NCI-H226 (cell line): ENCODE data around the gene ATP2B2.

Experiments
- DNase-seq: peaks from one replicate; pipeline ENCODE4 v3.0.0-alpha.2; 2015

The ATP2B2 gene

DNA sequence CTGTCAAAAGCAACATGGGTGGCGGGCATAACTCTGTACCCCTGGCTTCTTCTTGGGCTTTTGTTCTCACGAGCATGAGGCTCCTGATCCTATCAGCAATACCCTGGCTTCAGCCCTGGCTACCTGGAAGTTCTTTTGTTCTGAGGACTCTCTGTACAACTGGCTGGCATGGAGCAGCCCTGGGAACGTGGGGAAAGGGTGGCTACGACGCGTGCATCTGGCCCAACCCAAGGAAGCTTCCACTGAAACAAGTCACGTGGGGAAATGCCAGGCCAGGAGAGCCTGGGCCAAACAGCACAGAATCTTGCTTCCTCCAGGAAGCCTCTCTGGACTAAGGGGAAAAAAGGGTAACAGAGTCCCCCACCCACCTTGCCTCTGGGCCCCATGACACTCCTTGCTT is 22.7 kb upstream of the ATP2B2 start:
- DNase-seq = no peak

GRCh38 chr3:10527295-10528001 is 22.1 kb upstream of the ATP2B2 start:
- DNase-seq = no peak

DNA sequence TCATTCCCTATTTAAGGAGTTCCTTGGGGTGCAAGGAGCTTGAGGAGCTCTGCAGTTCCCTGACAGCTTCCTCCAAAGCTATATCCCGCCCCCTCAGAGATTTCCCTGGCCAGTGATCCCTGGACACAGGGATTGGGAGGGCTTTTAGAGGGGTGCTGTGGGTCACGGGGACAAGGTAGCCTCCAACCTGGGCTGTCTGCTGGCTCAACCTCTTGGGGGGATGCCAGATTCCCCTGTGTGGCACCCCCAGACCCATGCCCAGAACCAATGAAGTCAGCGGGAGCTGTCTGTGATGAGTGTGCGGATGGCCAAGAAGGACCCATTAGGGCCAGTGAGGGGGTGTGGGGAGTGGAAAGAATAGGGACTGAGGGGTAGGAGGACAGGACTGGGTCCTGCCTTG is 21.0 kb upstream of the ATP2B2 start:
- DNase-seq = no peak

- no peak for DNase-seq
Observed at GRCh38 chr3:10524799-10525301, 19.5 kb upstream of the ATP2B2 start.

DNA sequence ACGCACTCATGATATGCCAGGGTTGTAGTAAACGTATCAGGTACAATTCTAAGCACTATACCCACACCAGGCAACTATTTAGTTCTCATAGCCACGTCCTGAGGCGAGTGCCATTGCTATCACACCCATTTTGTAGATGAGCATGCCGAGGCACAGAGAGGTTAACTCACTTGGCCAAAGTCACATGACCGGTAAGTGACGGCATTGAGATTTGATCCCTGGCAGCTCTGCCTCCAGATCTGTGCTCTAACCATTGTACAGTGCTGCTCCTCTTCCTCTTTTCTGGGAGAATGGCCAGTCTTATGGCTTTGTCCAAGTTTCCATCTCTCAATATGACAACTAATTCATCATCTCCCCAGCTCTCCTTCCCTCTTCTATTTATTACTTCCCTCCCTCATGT is 18.9 kb upstream of the ATP2B2 start:
- DNase-seq = no peak

DNA sequence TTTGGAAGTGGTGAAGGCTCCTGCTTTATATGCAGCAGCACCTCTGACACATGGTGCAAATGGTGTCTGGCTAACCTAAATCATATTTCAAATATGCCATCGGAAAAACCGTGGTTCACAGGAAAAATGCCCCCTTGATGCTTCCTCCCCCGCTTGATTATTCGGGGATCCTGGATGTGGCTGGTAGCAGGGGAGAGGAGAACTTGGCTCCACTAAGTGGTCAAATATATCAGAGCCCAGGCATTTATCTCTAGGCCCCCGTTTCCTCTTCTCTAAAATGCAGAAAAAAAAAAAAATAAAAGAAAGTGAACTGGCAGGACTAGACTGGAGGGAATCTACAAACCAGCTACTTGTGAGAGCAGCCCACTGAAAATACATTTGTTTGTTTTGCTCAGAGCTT is 18.2 kb upstream of the ATP2B2 start:
- DNase-seq = no peak

DNA sequence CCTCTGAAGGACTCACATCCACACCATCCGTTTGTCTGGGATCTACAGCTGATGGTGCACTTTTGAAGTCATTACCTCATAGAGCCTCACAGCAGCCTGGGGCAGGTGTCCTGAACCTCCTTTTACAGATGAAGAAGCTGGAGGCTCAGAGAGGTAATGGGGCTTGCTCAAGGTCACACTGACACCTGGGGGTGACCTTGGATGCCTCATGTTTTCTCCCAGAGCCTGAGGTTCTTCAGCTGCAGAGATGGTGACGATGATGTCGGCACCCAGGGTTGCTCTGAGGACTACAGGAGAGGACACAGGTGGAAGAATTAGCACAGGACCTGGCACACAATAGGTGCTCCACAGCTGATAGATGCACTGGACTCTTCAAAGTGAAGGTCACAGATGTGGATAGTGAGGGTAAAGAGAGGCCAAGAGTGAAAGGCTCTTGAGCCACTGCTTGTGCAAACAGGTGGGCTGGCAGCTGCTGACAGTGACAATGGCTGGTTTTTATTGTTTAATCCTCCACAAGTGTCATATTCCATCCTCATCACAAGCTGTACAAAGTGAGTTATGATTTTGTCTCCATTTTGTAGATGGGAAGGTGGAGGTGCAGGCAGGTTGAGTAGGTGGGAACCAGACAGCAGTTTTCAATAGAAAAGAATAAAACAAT is 17.4 kb upstream of the ATP2B2 start:
- no peak for DNase-seq

DNA sequence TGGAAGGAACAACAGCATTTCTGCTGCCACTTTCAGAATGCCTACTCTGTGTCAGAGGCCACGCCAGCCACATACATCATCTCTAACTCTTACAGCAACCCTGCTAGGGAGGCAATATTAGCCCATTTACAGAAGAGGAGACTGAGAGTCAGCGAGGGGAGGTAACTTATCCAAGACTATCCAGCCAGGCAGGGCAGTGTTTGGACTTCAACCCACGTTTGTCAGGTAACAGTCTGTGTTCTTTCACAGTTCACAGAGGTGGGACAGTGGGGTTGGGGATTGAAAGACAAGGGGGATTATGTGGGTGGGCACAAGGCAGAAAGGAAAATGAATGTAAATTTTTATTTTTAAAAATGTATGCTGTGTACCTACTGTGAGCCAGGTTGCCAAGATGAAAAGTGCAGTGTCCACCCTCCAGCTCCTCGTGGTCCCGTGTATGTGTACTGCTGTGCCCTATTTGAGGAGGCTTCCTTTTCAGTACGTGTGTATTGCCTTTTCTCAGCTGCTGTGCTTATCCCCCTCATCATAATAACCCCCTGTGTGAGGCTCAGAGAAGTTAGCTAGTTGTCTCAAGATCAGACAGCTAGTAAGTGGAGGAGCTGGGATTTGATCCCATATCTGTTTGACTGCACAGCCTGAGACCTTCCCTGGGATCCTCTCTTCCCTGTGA is 16.5 kb upstream of the ATP2B2 start:
- no peak for DNase-seq

DNA sequence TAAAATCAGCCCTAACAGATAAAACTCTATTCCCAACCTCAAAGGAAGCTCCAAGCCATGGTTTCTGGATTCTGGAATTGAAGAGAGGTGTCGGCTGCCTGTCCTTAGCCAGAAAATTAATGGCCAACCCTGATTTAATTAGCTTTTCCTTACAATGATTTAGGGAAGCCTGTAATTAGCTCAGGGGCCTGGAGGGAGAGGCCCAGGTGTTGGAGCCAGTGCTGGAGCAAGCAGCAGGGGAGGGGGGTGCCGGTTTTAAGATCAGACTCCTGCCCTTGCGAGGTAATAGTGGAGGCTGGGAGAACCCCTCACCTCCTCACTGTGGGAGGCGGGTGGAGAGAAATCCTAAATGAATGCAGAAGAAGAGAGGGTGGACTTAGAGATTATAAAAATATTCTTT is 14.7 kb upstream of the ATP2B2 start:
- DNase-seq = no peak

DNA sequence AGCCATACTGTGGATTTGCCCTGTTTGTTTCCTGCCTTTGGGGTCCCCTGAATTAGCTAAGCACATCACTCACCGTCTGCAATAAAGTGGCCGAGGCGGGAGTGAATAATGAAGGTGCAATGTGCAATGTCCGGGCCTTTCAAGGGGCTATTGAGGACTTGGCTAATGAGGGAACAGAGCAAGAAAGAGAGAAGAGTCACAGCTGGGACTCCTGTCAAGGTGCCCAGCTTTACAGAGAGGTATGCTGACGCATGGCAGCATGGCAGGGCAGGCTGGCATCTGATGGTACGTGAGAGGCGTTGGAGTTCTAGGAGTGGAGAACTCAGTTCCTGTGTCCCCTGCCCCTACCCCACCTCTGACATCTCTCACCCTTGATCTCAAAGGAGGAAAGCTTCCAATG is 13.8 kb upstream of the ATP2B2 start:
- DNase-seq = no peak

GRCh38 chr3:10518506-10519150 is 13.2 kb upstream of the ATP2B2 start:
- no peak for DNase-seq

DNA sequence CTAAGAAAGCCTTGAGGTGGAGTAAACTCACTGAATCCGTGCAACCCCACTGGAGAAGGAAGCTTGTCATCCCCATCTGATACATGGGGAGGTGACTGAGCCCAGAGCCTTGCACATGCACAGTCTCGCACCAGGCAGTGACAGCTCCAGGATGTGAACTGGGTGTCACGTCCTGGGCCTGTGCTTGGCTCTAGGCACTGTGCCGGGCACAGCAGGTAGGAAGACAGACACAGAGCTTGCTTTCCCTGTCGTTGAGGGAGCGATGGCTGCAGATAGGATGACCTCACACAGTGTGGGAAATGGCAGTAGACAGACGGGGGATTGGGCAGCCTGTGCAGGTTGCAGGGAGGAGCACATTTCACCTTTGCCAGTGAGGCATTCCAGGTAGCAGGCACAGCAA is 12.2 kb upstream of the ATP2B2 start:
- DNase-seq = no peak

- DNase-seq = no peak
Observed at GRCh38 chr3:10516544-10517452, 11.4 kb upstream of the ATP2B2 start.

GRCh38 chr3:10515884-10516495 is 10.6 kb upstream of the ATP2B2 start:
- DNase-seq = no peak

- no peak for DNase-seq
Observed at GRCh38 chr3:10515396-10515795, 10.0 kb upstream of the ATP2B2 start.

DNA sequence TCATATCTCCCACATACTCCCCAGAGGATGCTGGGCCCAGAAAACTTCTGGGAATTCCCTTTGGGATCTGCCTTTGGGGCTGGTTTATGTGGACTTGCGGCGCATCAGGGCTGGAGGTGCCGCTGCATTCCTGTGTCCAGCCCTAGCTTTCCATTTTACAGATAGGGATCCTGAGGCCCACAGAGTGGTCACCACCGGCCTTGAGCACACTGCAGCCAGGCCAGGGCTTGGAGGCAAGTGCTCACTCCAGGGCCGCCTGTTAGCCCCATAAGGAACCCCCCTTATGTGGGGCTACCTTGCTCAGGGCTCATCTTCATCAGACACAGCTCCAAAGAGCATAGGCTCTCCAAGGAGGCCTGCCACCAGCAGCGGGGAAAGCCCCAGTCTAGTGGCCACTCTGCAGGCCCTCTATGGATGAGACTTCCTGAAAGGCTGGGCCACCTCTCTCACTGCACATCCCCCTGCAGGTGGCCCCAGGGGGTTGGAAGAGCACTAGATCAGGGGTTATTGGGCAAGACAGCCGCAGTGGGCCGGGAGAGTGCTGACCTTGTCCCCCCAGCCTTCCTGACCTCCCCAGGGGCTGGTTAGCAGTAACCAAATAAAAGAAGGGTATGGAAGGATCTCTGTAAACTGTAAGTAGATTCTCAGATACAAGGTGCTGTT is 9.2 kb upstream of the ATP2B2 start:
- DNase-seq = no peak

DNA sequence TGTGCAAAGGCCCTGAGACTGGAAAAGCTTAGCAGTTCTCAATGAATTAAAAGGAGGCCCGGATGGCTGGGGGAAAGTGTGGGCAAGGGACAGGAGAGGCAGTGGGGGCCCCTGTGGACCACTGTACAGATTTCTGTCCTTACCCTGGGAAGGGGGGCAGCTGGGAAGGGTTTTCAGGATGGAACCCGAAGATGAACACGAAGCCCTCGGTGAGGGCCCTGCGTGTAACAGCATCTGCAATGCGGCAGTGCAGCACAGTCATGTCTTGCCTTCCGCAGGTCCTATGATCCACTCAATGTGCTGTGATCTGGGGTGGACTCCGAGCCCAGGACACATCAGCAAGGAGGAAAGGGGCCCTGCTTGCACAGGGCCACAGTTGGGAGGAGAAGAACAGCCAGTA is 7.9 kb upstream of the ATP2B2 start:
- no peak for DNase-seq

DNA sequence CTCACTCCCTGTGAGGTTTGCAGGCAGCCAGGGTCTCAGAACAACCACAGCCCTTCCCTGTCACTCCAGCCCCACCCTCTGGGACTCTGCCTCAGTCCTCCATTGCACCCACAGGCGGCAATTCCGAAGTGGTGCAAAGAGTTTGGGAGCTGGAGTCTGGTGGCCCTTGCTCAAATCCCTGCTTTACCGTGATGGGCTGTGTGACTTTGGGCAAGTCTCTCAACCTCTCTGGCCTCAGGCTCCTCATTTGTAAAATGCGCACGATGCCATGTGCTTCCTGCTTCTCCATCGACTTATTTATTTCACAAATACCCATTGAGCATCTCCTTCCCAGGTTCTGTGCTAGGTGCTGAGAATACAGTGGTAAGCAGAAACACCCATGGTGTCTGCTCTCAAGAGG is 7.3 kb upstream of the ATP2B2 start:
- no peak for DNase-seq

DNA sequence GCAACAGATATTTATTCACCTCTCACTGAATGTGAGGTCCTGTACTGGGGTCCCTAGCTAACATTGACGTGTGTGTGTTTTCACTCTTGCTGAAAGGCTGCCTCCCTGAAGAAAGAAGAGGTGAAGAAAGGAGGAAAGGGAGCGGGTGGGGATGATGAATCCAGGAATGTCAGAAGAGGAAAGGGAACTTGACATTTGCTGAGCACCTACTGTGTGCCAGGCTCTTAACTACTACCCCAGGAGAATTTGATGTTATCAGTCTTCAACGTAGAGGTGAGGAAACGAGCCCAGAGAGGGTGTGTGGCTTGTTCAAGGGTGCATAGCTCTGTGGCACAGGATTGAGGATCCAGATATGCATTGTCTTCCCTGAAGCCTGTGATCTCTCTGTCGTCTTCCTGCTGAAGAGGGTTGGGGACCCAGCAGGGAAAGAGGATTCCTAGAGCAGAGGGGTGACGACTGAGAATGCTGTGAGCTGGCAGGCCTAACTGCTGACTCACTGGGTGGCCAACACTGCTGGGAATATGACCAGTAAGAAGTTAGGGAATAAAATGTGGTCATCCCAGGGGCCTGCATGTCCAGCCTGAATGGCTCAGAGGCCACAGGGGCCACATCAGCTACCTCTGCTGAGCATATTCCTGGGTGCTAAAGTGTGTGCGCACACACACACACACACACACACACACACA is 6.6 kb upstream of the ATP2B2 start:
- no peak for DNase-seq

DNA sequence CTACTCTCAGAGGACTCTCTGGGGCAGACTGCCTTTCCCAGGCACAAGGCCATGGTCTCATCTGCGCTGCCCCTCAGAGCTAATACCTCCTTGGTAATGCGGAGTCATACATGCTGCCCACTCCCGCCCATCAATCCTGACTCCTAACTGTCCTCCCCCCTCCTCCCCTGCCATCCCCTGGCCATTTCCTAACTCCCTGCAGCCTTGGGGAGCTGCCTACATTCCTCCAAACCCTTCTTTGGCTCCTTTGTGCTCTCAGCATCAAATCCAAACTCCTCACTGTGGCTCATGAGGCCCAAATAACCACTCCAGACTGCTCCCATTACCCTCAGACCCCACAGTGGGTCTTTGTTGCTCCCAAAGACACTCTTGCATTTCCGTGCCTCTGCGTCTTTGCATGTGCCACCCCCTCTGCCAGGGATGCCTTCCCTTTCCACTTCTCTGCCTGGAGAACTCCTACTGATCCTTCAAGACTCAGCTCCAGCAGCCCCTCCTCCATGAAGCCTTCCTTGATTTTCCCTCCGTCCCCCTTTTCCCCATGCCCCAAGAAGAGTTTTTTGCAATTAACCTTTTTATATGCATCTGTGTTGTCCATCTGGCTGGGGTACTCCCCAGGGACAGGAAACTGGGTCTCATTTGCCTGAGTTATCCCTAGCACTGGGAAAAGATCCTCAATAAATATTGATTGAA is 5.5 kb upstream of the ATP2B2 start:
- no peak for DNase-seq
